GM18502 (cell line): Measurements from ENCODE around the gene IL20.
"Not testable (repeated sequence)": the region's sequence is repeated elsewhere in the genome, so short reads cannot be mapped to it uniquely, and the experiment has no call there.

Experiments used
- ATAC-seq: cut with Tn5 transposase; IDR thresholded peaks from one replicate; pipeline ENCODE4 v1.9.1; 2021; ENCODE audit warnings: mild to moderate bottlenecking; ENCODE audit not compliant: unreplicated experiment, poor library complexity

Gene IL20

GRCh38 chr1:206841609-206842323 is 23.7 kb upstream of the IL20 start:
- ATAC-seq, result no peak

- ATAC-seq, result no peak
Observed at GRCh38 chr1:206842854-206843253, 22.6 kb upstream of the IL20 start.

- no peak for ATAC-seq
Observed at GRCh38 chr1:206843626-206844025, 21.8 kb upstream of the IL20 start.

GRCh38 chr1:206846487-206846886 is 18.9 kb upstream of the IL20 start:
- no peak for ATAC-seq

- ATAC-seq, result no peak
Observed at GRCh38 chr1:206847337-206847834, 18.0 kb upstream of the IL20 start.

GRCh38 chr1:206847946-206848345 is 17.5 kb upstream of the IL20 start:
- ATAC-seq, result no peak

GRCh38 chr1:206850401-206850800 is 15.0 kb upstream of the IL20 start:
- no peak for ATAC-seq

GRCh38 chr1:206851341-206852010 is 13.9 kb upstream of the IL20 start:
- no peak for ATAC-seq

GRCh38 chr1:206852662-206853061 is 12.8 kb upstream of the IL20 start:
- ATAC-seq, result not testable (repeated sequence)

GRCh38 chr1:206853696-206854095 is 11.7 kb upstream of the IL20 start:
- not testable (repeated sequence) for ATAC-seq

- no peak for ATAC-seq
Observed at GRCh38 chr1:206854401-206855129, 10.9 kb upstream of the IL20 start.

GRCh38 chr1:206855859-206856258 is 9.6 kb upstream of the IL20 start:
- no peak for ATAC-seq

GRCh38 chr1:206856674-206857464 is 8.6 kb upstream of the IL20 start:
- ATAC-seq, result no peak

- no peak for ATAC-seq
Observed at GRCh38 chr1:206859082-206859521, 6.3 kb upstream of the IL20 start.

- no peak for ATAC-seq
Observed at GRCh38 chr1:206860165-206860564, 5.3 kb upstream of the IL20 start.

GRCh38 chr1:206863266-206863665 is 2.2 kb upstream of the IL20 start:
- ATAC-seq, result no peak

GRCh38 chr1:206866062-206866461 is 639 bp downstream of the IL20 start:
- ATAC-seq, result no peak

GRCh38 chr1:206867239-206867638 is 1.8 kb downstream of the IL20 start:
- ATAC-seq, result no peak

- ATAC-seq, result no peak
Observed at GRCh38 chr1:206867716-206868115, 2.3 kb downstream of the IL20 start.

- ATAC-seq, result no peak
Observed at GRCh38 chr1:206868264-206868663, 2.8 kb downstream of the IL20 start.
